ENCODE data around the gene GPC4.

Gene GPC4

DNA sequence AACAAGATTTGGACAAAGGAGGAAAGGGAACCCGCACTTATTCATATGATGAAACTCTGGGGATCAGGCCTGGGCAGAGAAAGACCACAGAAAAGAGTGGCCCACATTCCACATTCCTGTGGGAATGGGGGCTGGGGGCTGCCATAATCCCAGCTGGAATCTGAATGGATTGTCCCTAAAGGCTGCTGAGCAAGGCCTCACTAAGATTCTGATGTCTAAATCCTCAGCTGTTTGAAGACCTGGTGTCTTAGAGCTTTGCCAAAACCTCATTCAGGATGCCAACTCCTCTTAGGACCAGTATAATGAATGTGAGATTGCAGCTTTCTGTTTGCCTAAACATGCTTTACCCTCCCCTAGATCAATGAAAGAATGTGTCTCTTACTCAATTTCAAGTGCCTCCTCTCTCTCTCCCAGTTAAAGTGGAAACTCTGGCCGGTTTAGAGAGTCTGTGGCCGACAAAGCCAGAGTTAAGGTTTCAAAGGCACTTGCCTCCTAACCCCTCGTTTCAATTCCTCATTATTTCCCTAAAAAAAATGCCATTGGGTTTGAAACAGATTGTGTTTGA, 33.3 kb upstream of the GPC4 start:
- Histone ChIP-seq H2BK5ac (ENCODE audit: low read length) (no peak overlapping the region), H3K4me3 (ENCODE audit: low read length in 2 of 2) (no peak overlapping the region), H3K14ac (ENCODE audit: low read length) (no peak overlapping the region), H3K9ac (ENCODE audit: low read depth, low read length, poor library complexity) (no peak overlapping the region), H2AFZ (ENCODE audit: low read length) (peak overlapping the region; percentile 64), H4K91ac (ENCODE audit: low read depth, low read length, poor library complexity) (no peak overlapping the region), H3K36me3 (replicated peaks in 1 of 2; ENCODE audit: control insufficient read depth in 2 of 2, insufficient read depth in 2 of 2, low read length in 2 of 2) (no peaks in the 10 kb centered on the region), H3K79me1 (ENCODE audit: low read depth, low read length) (no peaks in the 10 kb centered on the region), H3K4ac (ENCODE audit: low read length) (no peak overlapping the region), H3K27me3 (ENCODE audit: control insufficient read depth in 3 of 3, insufficient read depth in 3 of 3, low read depth in 1 of 3, low read length in 3 of 3) (no peaks in the 10 kb centered on the region), H3K27ac (replicated peaks; ENCODE audit: low read length) (no peak overlapping the region), H2BK12ac (ENCODE audit: low read length) (no peak overlapping the region), H3K23ac (ENCODE audit: low read depth, low read length, poor library complexity) (no peak overlapping the region), H3K9me3 (replicated peaks in 1 of 2; ENCODE audit: control insufficient read depth in 2 of 2, insufficient read depth in 1 of 2, low read depth in 1 of 2, low read length in 2 of 2) (no peaks in the 10 kb centered on the region), H4K8ac (ENCODE audit: low read depth, low read length) (no peak overlapping the region), H2AK5ac (ENCODE audit: low read depth, low read length) (no peak overlapping the region), H3K4me2 (ENCODE audit: insufficient read depth, low read length, poor library complexity, severe bottlenecking) (no peak overlapping the region), H2BK120ac (ENCODE audit: low read depth, low read length) (no peak overlapping the region), H2BK15ac (ENCODE audit: low read length) (no peak overlapping the region), H3K18ac (ENCODE audit: low read length) (no peak overlapping the region), H3K4me1 (ENCODE audit: control insufficient read depth in 2 of 2, insufficient read depth in 1 of 2, low read depth in 1 of 2, low read length in 2 of 2) (peaks cover 0 to 1% of the 10 kb centered on the region in 2 donors)
- DNase-seq (ENCODE audit: low spot score), result no peak
- WGBS, 2 donors (ENCODE audit: extremely low coverage in 2 of 2, insufficient read length in 2 of 2, insufficient replicate concordance in 1 of 2), result no CpG with 5 or more reads among the region's 4 CpGs

DNA sequence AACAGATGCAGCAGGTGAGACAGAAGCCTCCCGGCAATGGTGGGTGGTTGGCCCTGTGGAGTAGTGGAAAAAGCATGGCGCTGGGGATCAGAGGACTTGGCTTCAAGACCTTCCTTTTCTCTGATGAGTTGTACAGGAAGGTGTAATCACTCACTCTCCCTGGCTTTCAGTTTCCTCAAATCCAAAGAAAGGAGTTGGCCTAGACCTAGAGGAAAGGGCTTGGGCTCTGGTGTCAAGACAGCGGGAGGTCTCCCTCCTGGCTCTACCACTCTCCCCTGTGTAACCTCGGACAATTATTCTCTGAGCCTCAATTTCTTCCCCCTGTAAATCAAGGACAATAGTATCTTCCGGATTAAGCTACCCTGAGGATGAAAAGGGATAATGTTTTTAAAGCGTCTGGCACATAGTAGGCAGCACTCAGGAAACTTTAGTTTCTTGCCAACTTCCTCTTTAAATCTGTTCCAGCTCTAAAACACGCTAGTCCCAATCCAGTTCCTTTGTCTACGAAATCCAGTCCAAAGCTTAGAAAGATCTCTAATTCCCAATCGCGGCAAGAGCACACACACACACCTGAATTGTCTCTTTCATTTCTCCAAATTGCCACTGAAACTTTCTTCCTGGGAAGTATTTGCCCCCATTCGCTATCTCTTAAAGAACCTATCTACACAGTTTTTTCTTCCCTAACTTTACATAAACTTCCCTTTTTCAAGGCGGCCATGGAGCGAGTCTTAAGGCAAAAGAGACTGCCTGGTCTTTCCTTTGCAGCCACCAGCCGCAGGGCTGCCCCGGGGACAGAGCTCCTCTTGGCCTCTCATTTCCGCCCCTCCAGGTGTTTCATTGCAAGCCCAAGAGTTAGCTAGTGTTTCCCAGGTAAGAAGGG, 29.9 kb upstream of the GPC4 start:
- H2BK120ac ChIP-seq (ENCODE audit: low read depth, low read length), result no peak overlapping the region

GRCh38 chrX:133444196-133444595, 28.9 kb upstream of the GPC4 start:
- Histone ChIP-seq H3K27me3 (ENCODE audit: control insufficient read depth in 3 of 3, insufficient read depth in 3 of 3, low read depth in 1 of 3, low read length in 3 of 3) (peaks cover 0 to 6% (median 0%) of the 10 kb centered on the region in 3 experiments), H4K8ac (ENCODE audit: low read depth, low read length) (no peak overlapping the region), H3K18ac (ENCODE audit: low read length) (no peak overlapping the region), H3K9me3 (replicated peaks in 1 of 2; ENCODE audit: control insufficient read depth in 2 of 2, insufficient read depth in 1 of 2, low read depth in 1 of 2, low read length in 2 of 2) (no peaks in the 10 kb centered on the region), H2BK12ac (ENCODE audit: low read length) (no peak overlapping the region), H2BK120ac (ENCODE audit: low read depth, low read length) (no peak overlapping the region), H3K14ac (ENCODE audit: low read length) (no peak overlapping the region), H2BK5ac (ENCODE audit: low read length) (no peak overlapping the region), H2AFZ (ENCODE audit: low read length) (no peak overlapping the region), H3K79me1 (ENCODE audit: low read depth, low read length) (no peaks in the 10 kb centered on the region), H3K4me3 (ENCODE audit: low read length in 2 of 2) (no peak overlapping the region), H3K36me3 (replicated peaks in 1 of 2; ENCODE audit: control insufficient read depth in 2 of 2, insufficient read depth in 2 of 2, low read length in 2 of 2) (no peaks in the 10 kb centered on the region), H4K91ac (ENCODE audit: low read depth, low read length, poor library complexity) (no peak overlapping the region), H3K4ac (ENCODE audit: low read length) (no peak overlapping the region), H2BK15ac (ENCODE audit: low read length) (no peak overlapping the region), H3K27ac (replicated peaks; ENCODE audit: low read length) (no peak overlapping the region), H3K23ac (ENCODE audit: low read depth, low read length, poor library complexity) (no peak overlapping the region), H2AK5ac (ENCODE audit: low read depth, low read length) (no peak overlapping the region), H3K4me1 (ENCODE audit: control insufficient read depth in 2 of 2, insufficient read depth in 1 of 2, low read depth in 1 of 2, low read length in 2 of 2) (peaks cover 10 to 16% of the 10 kb centered on the region in 2 donors), H3K4me2 (ENCODE audit: insufficient read depth, low read length, poor library complexity, severe bottlenecking) (no peak overlapping the region), H3K9ac (ENCODE audit: low read depth, low read length, poor library complexity) (no peak overlapping the region)
- no CpG with 5 or more reads among the region's 3 CpGs for WGBS, 2 donors (ENCODE audit: extremely low coverage in 2 of 2, insufficient read length in 2 of 2, insufficient replicate concordance in 1 of 2)
- DNase-seq (ENCODE audit: low spot score), result no peak

More for the DNA sequence above, 29.9 kb upstream of the GPC4 start:
- no peaks in the 10 kb centered on the region for H3K36me3 ChIP-seq (replicated peaks in 1 of 2; ENCODE audit: control insufficient read depth in 2 of 2, insufficient read depth in 2 of 2, low read length in 2 of 2)
- no peak overlapping the region for H2AK5ac ChIP-seq (ENCODE audit: low read depth, low read length)
- peaks cover 10 to 13% of the 10 kb centered on the region in 2 donors for H3K4me1 ChIP-seq (ENCODE audit: control insufficient read depth in 2 of 2, insufficient read depth in 1 of 2, low read depth in 1 of 2, low read length in 2 of 2)
- H4K91ac ChIP-seq (ENCODE audit: low read depth, low read length, poor library complexity), result no peak overlapping the region
- no peaks in the 10 kb centered on the region for H3K79me1 ChIP-seq (ENCODE audit: low read depth, low read length)
- H3K14ac ChIP-seq (ENCODE audit: low read length), result no peak overlapping the region
- H2BK5ac ChIP-seq (ENCODE audit: low read length), result no peak overlapping the region
- H3K9ac ChIP-seq (ENCODE audit: low read depth, low read length, poor library complexity), result no peak overlapping the region
- H2BK12ac ChIP-seq (ENCODE audit: low read length), result no peak overlapping the region
- no peak overlapping the region for H3K4ac ChIP-seq (ENCODE audit: low read length)
- H2BK15ac ChIP-seq (ENCODE audit: low read length), result no peak overlapping the region
- H3K4me3 ChIP-seq (ENCODE audit: low read length in 2 of 2), result peak overlapping the region in 1 of 2 donors; percentile 42
- no peak overlapping the region for H3K18ac ChIP-seq (ENCODE audit: low read length)
- H3K9me3 ChIP-seq (replicated peaks in 1 of 2; ENCODE audit: control insufficient read depth in 2 of 2, insufficient read depth in 1 of 2, low read depth in 1 of 2, low read length in 2 of 2), result no peaks in the 10 kb centered on the region
- H3K4me2 ChIP-seq (ENCODE audit: insufficient read depth, low read length, poor library complexity, severe bottlenecking), result no peak overlapping the region
- peaks cover 0 to 6% (median 0%) of the 10 kb centered on the region in 3 experiments for H3K27me3 ChIP-seq (ENCODE audit: control insufficient read depth in 3 of 3, insufficient read depth in 3 of 3, low read depth in 1 of 3, low read length in 3 of 3)
- DNase-seq (ENCODE audit: low spot score), result no peak
- H4K8ac ChIP-seq (ENCODE audit: low read depth, low read length), result no peak overlapping the region
- H2AFZ ChIP-seq (ENCODE audit: low read length), result peak overlapping the region; percentile 83
- no CpG with 5 or more reads among the region's 16 CpGs for WGBS, 2 donors (ENCODE audit: extremely low coverage in 2 of 2, insufficient read length in 2 of 2, insufficient replicate concordance in 1 of 2)
- no peak overlapping the region for H3K27ac ChIP-seq (replicated peaks; ENCODE audit: low read length)
- H3K23ac ChIP-seq (ENCODE audit: low read depth, low read length, poor library complexity), result no peak overlapping the region

GRCh38 chrX:133440797-133441163, 25.5 kb upstream of the GPC4 start:
- Histone ChIP-seq H3K4me3 (ENCODE audit: low read length in 2 of 2) (peak overlapping the region in 1 of 2 donors; percentile 0), H2AK5ac (ENCODE audit: low read depth, low read length) (no peak overlapping the region), H3K9ac (ENCODE audit: low read depth, low read length, poor library complexity) (no peak overlapping the region), H3K4me1 (ENCODE audit: control insufficient read depth in 2 of 2, insufficient read depth in 1 of 2, low read depth in 1 of 2, low read length in 2 of 2) (peaks cover 13 to 24% of the 10 kb centered on the region in 2 donors), H3K4me2 (ENCODE audit: insufficient read depth, low read length, poor library complexity, severe bottlenecking) (no peak overlapping the region), H3K27ac (replicated peaks; ENCODE audit: low read length) (peak overlapping the region; percentile 63), H3K23ac (ENCODE audit: low read depth, low read length, poor library complexity) (no peak overlapping the region), H2AFZ (ENCODE audit: low read length) (peak overlapping the region; percentile 68), H3K18ac (ENCODE audit: low read length) (no peak overlapping the region), H3K9me3 (replicated peaks in 1 of 2; ENCODE audit: control insufficient read depth in 2 of 2, insufficient read depth in 1 of 2, low read depth in 1 of 2, low read length in 2 of 2) (no peaks in the 10 kb centered on the region), H3K14ac (ENCODE audit: low read length) (no peak overlapping the region), H4K8ac (ENCODE audit: low read depth, low read length) (no peak overlapping the region), H3K27me3 (ENCODE audit: control insufficient read depth in 3 of 3, insufficient read depth in 3 of 3, low read depth in 1 of 3, low read length in 3 of 3) (peaks cover 0 to 6% (median 0%) of the 10 kb centered on the region in 3 experiments), H3K79me1 (ENCODE audit: low read depth, low read length) (no peaks in the 10 kb centered on the region), H2BK5ac (ENCODE audit: low read length) (no peak overlapping the region), H2BK120ac (ENCODE audit: low read depth, low read length) (no peak overlapping the region), H3K36me3 (replicated peaks in 1 of 2; ENCODE audit: control insufficient read depth in 2 of 2, insufficient read depth in 2 of 2, low read length in 2 of 2) (no peaks in the 10 kb centered on the region), H4K91ac (ENCODE audit: low read depth, low read length, poor library complexity) (no peak overlapping the region), H2BK12ac (ENCODE audit: low read length) (no peak overlapping the region), H3K4ac (ENCODE audit: low read length) (no peak overlapping the region), H2BK15ac (ENCODE audit: low read length) (no peak overlapping the region)
- no CpG with 5 or more reads among the region's 7 CpGs for WGBS, 2 donors (ENCODE audit: extremely low coverage in 2 of 2, insufficient read length in 2 of 2, insufficient replicate concordance in 1 of 2)
- no peak for DNase-seq (ENCODE audit: low spot score)
